IPS-NIHi11 (cell line): Measurements from ENCODE around the gene CDHR1.

ENCODE experiments used
- DNase-seq: peaks from one replicate; pipeline ENCODE4 v3.0.0; 2012; ENCODE audit warnings: mixed read lengths, low spot score

Gene CDHR1

DNA sequence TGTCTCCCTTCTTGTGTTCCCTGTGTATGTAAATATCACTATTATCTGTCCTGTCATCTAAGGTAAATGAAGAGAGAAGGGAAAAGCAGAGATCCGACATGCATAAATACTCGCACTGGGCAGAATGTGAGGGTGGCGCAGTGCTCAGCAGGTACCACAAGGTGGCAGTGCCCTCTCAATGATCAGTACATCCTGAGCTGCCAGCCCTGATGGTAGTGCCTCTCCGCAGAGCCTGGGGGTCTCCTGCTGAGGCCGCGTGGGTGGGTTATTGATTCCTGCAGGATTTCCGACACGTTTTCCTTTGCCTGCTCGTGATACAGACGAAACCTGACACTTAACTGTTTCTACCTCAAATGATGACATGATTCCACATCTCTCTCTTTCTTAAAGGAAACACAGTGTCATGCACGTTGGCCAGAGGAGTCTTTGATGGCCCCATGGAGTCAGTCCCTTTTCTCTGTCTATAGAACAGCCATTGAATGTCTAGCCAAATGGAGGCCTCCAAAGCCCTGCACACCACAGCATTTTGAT is 70.3 kb downstream of the CDHR1 start:
- peak; percentile 88 for DNase-seq

DNA sequence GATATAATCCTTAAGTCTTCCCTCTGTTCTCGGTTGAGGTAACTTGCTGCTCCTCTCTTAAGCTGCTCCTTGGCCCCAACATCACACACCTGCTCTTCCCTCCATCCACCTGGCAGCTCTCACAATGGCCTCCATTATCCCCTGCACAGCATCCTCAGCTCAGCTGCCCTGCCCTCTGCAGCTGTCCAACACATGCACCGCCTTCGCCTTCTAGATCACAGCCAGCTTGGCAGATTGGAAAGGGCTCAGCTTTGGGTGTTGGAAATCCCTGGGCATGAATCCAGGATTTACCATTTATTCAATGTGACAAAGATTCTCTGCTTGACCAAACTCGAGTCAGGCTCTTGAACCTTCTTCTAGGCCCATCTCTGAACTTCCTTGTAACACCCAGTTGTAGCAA is 71.1 kb downstream of the CDHR1 start:
- DNase-seq = no peak

DNA sequence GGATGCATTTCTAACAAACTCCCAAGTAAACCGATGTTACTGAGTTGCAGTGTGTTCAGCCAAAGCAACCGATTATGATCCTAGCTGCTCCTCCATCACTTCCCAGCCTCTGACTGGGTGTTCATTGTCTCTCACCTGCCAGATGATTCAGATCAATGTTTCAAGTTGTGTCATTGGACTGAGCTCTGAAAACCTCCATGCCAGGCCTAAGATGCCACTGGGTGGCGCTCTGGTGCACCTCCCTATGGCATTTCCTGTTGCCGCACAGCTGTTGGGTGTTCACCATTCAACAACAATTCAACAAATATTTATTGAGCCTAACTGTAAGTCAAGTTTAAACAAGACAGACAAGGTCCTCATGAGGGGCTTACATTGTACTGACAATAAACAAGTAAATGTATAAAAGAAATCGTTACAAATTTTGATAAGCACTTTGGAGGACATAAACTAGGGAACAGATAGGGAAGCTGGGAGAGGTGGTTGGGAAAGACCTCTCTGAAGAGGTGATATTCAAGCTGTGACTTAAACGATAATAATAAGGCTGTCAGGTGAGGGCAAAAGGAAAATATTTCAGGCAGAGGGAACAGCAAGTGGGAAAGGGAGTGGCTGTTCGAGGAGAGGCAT is 73.3 kb downstream of the CDHR1 start:
- DNase-seq = peak; percentile 67

DNA sequence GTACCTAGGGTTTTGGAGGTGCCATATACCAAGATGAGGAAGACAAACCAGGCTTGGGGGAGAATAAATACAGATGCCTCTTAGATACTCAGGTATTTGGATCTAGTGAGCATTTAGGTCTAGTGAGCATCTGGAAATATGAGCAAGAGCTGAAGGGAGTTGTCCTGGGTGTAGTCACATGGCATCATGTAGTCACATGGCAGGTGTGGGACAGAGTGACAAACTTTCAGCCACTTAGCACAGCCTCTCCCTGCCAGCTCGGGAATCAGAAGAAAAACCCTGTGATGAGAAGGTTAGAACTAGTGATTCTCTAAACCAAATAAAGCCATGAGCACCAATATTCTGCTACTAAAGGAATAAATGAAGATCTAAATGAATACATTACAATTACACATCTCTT is 74.8 kb downstream of the CDHR1 start:
- DNase-seq = no peak
